T-helper 17 cell (primary cell): ENCODE data around the gene NCAM2. TPM values are rescaled to one million over a fixed set of nuclear protein-coding genes. Genes with fewer than 3 reads are reported as not detected.

Experiments used
- ATAC-seq: fragments of 150-1000 bp; cut with Tn5 transposase; 2 replicates; pipeline ENCODE4 v1.10.0; 2021; ENCODE audit warnings: mild to moderate bottlenecking, moderate library complexity
- DNase-seq, 3 donors: peaks; one replicate each; pipeline versions ENCODE4 v3.0.0 to v3.0.0-alpha.2; 2020 to 2021
- H3K9me3 ChIP-seq: one replicate; pipeline ENCODE4 v1.7.0; 2013; ENCODE audit warnings: low read length, mild to moderate bottlenecking; ENCODE audit not compliant: control insufficient read depth, poor library complexity, severe bottlenecking
- H3K27ac Mint-ChIP-seq: one replicate; pipeline ENCODE4 v1.8.0; 2022; ENCODE audit warnings: mild to moderate bottlenecking, moderate library complexity, mixed read lengths
- H3K27me3 Mint-ChIP-seq: one replicate; pipeline ENCODE4 v1.8.0; 2022; ENCODE audit warnings: mixed read lengths
- H3K36me3 Mint-ChIP-seq: one replicate; pipeline ENCODE4 v1.8.0; 2022; ENCODE audit warnings: low read depth, mixed read lengths
- H3K4me1 Mint-ChIP-seq: one replicate; pipeline ENCODE4 v1.8.0; 2022; ENCODE audit warnings: mild to moderate bottlenecking, mixed read lengths
- H3K4me3 Mint-ChIP-seq: one replicate; pipeline ENCODE4 v1.8.0; 2022; ENCODE audit warnings: mild to moderate bottlenecking, moderate library complexity, mixed read lengths
- total RNA-seq, 4 donors: library from RNA in 2 of 4; stranded (reverse) in 2 of 4; gene quantifications; one replicate each; pipeline ENCODE4 v1.2.3 and lab custom pipeline; 2022 to 2026

The NCAM2 gene
- total RNA-seq, 2 donors from 2014 or later = not detected

- H3K27ac Mint-ChIP-seq = no peak overlapping the region
- no peak for DNase-seq
Observed at GRCh38 chr21:21175798-21176334, 177.7 kb downstream of the NCAM2 start.

DNA sequence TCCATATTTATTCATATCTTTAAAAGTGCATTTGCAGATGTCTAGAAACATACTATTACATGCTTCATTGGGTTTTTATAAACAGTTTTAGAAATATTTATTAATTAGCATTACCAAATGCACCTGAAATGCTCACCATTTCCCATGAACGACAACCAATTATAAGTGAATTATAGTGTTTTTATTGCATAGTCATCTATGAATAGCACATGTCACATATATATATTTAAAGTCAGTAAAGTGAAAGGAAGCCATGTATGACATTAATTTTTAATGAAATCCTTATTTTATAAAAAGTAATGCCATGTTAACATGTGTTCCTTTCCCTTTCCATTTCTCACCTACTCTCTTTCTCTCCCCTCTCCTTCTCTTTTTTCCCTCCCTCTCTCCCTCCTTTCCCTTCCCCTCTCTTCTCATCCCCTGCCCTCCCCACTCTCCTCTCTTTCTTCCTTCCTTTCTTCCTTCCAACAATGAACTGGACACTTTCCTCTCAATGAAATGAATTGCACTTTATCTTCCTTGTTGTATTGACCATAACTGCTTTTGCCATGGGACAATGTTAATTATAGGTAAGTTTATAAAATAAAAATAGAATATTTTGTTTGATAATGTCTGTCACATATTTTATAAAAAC is 179.3 kb downstream of the NCAM2 start:
- no peaks in the 10 kb centered on the region for H3K9me3 ChIP-seq
- ATAC-seq (no peak), DNase-seq (no peak)
- no peak overlapping the region for H3K27ac Mint-ChIP-seq
- H3K27me3 Mint-ChIP-seq = no peaks in the 10 kb centered on the region
- no peaks in the 10 kb centered on the region for H3K36me3 Mint-ChIP-seq
- H3K4me3 Mint-ChIP-seq = no peak overlapping the region
- peaks cover 7% of the 10 kb centered on the region for H3K4me1 Mint-ChIP-seq

More at GRCh38 chr21:21175798-21176334, 177.7 kb downstream of the NCAM2 start:
- no peaks in the 10 kb centered on the region for H3K36me3 Mint-ChIP-seq
- H3K9me3 ChIP-seq = no peaks in the 10 kb centered on the region
- no peak for ATAC-seq
- no peaks in the 10 kb centered on the region for H3K27me3 Mint-ChIP-seq
- peaks cover 7% of the 10 kb centered on the region for H3K4me1 Mint-ChIP-seq
- H3K4me3 Mint-ChIP-seq = no peak overlapping the region

- H3K4me1 Mint-ChIP-seq = peaks cover 7% of the 10 kb centered on the region
- ATAC-seq = no peak
- H3K4me3 Mint-ChIP-seq = no peak overlapping the region
- no peak for DNase-seq
- H3K36me3 Mint-ChIP-seq = no peaks in the 10 kb centered on the region
- no peaks in the 10 kb centered on the region for H3K27me3 Mint-ChIP-seq
- no peaks in the 10 kb centered on the region for H3K9me3 ChIP-seq
- H3K27ac Mint-ChIP-seq = no peak overlapping the region
Observed at GRCh38 chr21:21179619-21180298, 181.6 kb downstream of the NCAM2 start.

DNA sequence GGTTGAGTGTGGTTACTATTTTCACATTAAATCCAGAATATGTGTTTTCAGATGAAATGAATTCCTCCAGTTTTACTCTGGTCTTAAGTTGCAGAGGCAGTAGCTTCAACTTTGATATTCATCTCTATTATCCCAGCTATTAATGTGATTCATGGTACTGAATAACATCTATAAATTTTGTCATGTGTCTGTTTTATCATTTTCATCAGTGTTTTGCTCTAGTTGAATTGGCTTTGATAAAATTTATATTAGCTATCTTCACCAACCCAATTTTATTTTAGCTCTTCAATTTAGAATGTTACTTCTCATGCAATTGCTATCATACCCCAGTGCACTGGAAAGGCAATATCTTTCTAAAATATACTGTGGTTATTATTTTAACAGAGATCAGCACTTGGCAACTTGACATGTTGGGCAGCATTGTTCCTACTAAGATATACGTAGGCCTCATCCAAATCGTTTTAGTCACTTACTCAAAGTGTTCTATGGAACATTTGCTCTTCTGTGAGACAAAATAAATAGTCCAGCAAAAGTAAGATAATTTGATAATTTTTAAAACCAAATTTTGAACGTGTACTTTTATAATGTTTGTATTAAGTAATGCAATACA is 184.3 kb downstream of the NCAM2 start:
- no peak overlapping the region for H3K4me3 Mint-ChIP-seq
- ATAC-seq = no peak
- no peak for DNase-seq
- no peaks in the 10 kb centered on the region for H3K27me3 Mint-ChIP-seq
- H3K9me3 ChIP-seq = no peaks in the 10 kb centered on the region
- H3K27ac Mint-ChIP-seq = no peak overlapping the region
- H3K36me3 Mint-ChIP-seq = no peaks in the 10 kb centered on the region
- H3K4me1 Mint-ChIP-seq = no peaks in the 10 kb centered on the region

DNA sequence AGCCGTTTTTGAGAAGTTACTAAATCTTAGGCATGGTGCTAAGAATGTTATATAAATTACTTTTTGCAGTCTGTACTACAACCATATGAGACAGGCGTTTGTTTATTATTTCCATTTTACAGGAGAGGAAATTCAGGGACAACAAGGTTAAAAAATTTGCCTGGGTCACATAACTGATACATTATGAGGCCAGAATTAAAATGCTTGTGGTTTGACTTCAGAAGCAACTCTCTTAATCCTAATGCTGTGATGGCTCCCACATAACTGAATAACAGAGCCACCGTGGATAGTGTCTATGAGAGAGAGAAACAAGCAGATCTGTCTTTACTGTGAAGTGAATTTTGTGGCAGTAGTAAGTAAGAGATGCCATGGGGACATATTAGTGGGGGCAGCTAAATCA is 184.9 kb downstream of the NCAM2 start:
- no peak for ATAC-seq
- no peak for DNase-seq
- H3K4me3 Mint-ChIP-seq = no peak overlapping the region
- no peak overlapping the region for H3K27ac Mint-ChIP-seq
- H3K36me3 Mint-ChIP-seq = no peaks in the 10 kb centered on the region
- H3K27me3 Mint-ChIP-seq = no peaks in the 10 kb centered on the region
- H3K9me3 ChIP-seq = no peaks in the 10 kb centered on the region
- no peaks in the 10 kb centered on the region for H3K4me1 Mint-ChIP-seq

DNA sequence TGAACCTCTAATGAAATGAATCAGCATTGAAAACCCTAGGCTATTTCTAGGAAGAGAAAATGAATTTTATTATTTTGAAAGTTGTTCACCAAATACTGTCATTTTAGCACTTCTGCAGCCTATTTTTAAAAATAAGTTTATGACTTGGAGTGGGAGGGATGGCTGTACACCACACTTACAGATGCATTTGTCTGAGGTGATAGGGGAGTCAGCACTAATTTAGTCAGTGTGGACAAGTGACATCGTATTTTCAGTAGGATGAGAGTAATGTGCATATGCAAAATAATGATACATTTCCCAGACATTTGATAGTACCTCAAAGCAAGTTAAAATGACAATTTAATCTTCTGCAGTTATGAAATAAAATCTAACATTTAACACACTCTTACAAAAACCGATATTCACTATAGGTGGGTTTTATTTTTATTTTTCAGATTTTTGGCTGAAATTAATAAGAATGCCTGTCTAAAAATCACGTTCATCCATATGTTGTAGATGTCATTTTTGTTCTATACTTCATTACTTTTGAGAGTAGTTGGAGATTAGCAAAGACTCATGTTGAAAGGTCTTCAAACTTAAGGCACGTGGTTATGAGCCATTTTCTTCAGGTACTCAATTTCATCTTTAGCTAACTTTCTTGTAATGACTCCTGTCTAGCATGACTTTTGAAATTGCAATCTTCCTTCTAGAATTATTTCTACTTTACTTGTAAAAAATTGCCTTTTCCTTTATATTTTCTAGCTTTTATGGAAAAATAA is 186.7 kb downstream of the NCAM2 start:
- DNase-seq = no peak
- ATAC-seq = no peak
- Mint-ChIP-seq H3K36me3 (no peaks in the 10 kb centered on the region), H3K4me3 (no peak overlapping the region), H3K27ac (no peak overlapping the region), H3K4me1 (no peaks in the 10 kb centered on the region), H3K27me3 (no peaks in the 10 kb centered on the region)
- no peaks in the 10 kb centered on the region for H3K9me3 ChIP-seq

- Mint-ChIP-seq H3K27ac (no peak overlapping the region), H3K4me1 (no peaks in the 10 kb centered on the region), H3K4me3 (no peak overlapping the region), H3K36me3 (no peaks in the 10 kb centered on the region), H3K27me3 (no peaks in the 10 kb centered on the region)
- ATAC-seq (no peak), DNase-seq (no peak)
- H3K9me3 ChIP-seq = no peaks in the 10 kb centered on the region
Observed at GRCh38 chr21:21187579-21187978, 189.4 kb downstream of the NCAM2 start.

GRCh38 chr21:21188513-21189195 is 190.4 kb downstream of the NCAM2 start:
- H3K27me3 Mint-ChIP-seq = no peaks in the 10 kb centered on the region
- DNase-seq = no peak
- no peak for ATAC-seq
- no peaks in the 10 kb centered on the region for H3K36me3 Mint-ChIP-seq
- no peak overlapping the region for H3K27ac Mint-ChIP-seq
- no peaks in the 10 kb centered on the region for H3K4me1 Mint-ChIP-seq
- H3K4me3 Mint-ChIP-seq = no peak overlapping the region
- H3K9me3 ChIP-seq = no peaks in the 10 kb centered on the region

- Mint-ChIP-seq H3K4me3 (no peak overlapping the region), H3K4me1 (peaks cover 2% of the 10 kb centered on the region), H3K36me3 (no peaks in the 10 kb centered on the region), H3K27me3 (no peaks in the 10 kb centered on the region), H3K27ac (no peak overlapping the region)
- H3K9me3 ChIP-seq = no peaks in the 10 kb centered on the region
- DNase-seq = no peak
- no peak for ATAC-seq
Observed at GRCh38 chr21:21195417-21195943, 197.3 kb downstream of the NCAM2 start.

DNA sequence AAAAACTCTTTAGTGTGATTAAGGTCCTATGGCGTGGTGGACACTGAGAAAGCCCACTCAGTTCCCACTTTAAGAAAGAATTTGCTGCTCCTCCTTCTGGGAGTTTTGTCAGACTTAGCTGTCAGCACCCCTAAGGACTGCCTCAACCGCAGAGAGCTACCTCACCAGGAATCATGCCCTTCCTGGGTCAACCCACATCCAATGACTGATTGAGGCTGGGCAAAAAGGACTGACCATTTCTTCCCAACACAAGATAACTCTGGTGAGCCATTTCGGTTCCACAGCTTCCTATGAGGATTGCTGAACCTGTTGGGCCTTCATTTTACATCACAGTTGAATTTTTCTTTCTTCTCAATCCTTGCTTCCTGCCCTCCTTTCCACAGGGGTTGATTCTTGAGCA is 197.9 kb downstream of the NCAM2 start:
- ATAC-seq = no peak
- Mint-ChIP-seq H3K4me1 (peaks cover 2% of the 10 kb centered on the region), H3K36me3 (no peaks in the 10 kb centered on the region), H3K27me3 (no peaks in the 10 kb centered on the region), H3K4me3 (no peak overlapping the region), H3K27ac (no peak overlapping the region)
- no peak for DNase-seq
- no peaks in the 10 kb centered on the region for H3K9me3 ChIP-seq

GRCh38 chr21:21196848-21197247 is 198.6 kb downstream of the NCAM2 start:
- H3K4me3 Mint-ChIP-seq = no peak overlapping the region

DNA sequence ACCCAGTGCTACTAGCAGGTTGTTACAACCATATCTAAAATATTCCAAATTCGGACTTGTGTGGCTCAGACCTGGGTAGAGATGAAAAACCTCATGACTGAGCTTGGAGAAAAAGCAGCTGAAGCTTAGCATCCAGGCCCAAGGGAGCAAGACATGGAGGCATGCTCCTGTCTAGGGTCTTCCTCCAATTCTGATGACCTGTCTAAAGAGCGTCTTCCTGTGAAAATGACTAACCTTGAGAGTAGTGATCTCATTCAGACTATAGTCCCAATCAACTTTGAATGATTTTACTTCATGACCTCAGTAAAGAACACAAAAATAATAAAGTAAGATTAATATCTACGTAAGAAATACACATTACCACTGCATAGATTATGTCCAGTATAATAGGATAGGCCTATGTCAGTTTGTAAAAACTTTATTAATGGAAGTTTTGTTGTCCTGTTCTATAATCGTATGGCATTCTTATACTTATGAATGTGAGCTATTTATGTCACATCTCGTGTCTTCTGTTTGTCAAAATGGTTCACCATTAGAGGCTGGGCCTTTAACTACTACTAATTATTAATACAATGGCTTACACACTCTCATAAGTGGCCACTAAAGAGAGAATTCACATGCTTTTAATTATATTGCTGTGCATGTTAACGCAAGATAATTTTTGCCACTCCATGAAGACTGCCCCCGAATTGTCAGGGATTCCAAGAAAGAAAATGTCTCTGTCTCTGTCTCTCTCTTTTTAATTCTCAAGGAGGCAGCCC is 201.3 kb downstream of the NCAM2 start:
- no peaks in the 10 kb centered on the region for H3K9me3 ChIP-seq
- peaks cover 6% of the 10 kb centered on the region for H3K4me1 Mint-ChIP-seq
- H3K27me3 Mint-ChIP-seq = no peaks in the 10 kb centered on the region
- H3K36me3 Mint-ChIP-seq = no peaks in the 10 kb centered on the region
- ATAC-seq (no peak), DNase-seq (no peak)
- no peak overlapping the region for H3K27ac Mint-ChIP-seq
- H3K4me3 Mint-ChIP-seq = peak overlapping the region; percentile 5

More at GRCh38 chr21:21196848-21197247, 198.6 kb downstream of the NCAM2 start:
- Mint-ChIP-seq H3K4me1 (peaks cover 6% of the 10 kb centered on the region), H3K36me3 (no peaks in the 10 kb centered on the region), H3K27ac (no peak overlapping the region), H3K27me3 (no peaks in the 10 kb centered on the region)
- DNase-seq (no peak), ATAC-seq (no peak)
- H3K9me3 ChIP-seq = no peaks in the 10 kb centered on the region
